ENCODE measurements around the gene NSF.
"Not testable (repeated sequence)": the region's sequence is repeated elsewhere in the genome, so short reads cannot be mapped to it uniquely, and the experiment has no call there.

The NSF gene

DNA sequence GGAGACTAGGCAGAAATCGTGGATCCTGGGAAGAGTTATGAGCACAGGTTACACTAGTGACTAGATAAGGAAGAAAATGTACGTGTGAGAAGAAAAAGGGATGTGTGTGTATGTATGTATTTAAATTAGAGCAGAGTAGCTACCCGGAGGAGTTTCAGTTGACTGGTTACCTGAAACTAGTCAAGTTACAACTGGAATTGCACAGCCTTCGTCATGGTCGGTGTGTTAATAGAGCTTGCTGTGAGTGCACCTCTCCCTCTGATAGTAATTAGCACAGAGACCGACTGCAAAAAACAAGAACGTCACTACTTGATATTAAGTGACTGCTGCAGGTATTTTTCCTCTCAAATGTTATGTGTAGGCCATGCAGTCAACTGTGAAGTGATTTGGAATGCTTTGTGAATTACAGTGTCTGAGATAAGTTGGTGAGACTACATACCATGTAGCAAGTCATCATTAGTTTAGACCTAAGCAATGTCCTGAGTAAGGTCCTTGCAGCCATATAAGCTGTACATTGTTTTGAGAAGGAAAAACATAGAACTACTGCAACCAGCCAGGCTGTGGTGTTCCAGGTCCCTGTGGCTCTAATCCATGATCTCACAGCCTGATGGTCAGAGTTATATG is 132.3 kb downstream of the NSF start:
- no peak for DNase-seq

GRCh38 chr17:46726206-46726605 is 135.7 kb downstream of the NSF start:
- DNase-seq: no peak

DNA sequence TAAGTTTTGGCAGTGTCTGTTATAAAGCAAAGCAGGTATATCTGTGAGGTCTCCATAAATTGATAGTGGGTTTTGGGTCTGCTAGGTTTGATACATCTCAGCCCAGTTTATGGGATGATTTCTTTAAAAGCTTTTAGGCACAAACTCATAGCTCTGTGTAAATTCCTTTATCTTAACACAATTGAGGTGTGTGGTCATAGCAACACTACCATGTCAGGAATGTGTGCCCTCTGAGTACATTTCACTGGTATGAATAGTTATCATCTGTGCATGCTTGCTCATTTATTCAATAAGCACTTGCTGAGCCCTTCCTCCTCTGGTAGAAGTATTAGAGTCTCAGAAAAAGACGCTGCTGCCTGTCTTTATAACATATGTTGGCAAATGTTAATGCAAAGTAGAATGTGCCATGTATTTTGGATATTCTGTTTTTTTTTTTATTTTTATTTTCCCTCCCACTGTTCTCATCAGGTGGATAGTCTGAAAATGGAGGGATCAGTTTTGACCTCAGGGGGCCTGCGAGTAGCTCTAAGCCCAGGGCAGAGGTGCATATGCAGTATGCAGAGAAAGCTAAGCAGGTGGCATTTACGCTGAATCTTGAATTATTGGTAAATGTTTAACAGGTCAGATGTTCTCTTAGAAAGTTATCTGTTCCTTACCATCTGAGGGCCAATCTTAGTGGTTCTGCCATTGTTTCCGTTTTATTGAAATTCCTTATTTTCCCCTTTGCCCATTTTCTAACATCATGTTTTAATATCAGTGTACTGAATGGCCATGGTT is 137.3 kb downstream of the NSF start:
- DNase-seq: no peak

DNA sequence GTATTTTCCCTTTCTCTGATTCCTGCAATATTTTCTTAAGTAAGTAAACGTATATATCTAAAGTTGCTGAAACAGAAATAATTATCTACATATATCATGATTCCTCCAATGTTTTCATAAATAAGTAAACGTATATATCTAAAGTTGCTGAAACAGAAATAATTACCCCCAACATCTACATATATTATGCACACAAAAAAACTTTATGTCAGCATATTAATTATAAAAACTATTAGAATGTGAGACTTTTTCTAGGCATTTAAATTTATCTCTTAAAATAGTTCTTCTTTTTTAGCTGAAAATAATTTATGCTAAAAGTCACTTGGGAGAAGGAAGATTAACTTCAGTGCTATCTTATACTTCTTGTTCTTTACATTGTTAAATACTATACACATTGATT is 139.6 kb downstream of the NSF start:
- no peak for DNase-seq

DNA sequence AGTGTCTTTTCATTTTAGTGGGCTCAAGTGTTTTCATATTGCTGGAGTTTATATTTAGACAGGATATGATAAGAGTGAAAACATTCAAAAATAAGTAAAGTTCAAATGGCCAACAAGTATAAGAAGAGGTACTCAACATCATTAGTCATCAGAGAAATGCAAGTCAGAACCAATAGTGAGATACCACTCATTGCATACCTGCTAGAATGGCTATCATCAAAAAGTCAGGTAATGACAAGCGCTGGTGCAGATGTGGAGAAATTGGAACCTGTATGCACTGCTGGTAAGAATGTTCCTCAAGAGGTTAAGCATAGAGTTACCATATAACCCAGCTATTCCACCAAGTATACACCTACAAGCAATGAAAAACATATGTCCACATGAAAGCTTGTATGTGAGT is 140.2 kb downstream of the NSF start:
- DNase-seq: no peak

DNA sequence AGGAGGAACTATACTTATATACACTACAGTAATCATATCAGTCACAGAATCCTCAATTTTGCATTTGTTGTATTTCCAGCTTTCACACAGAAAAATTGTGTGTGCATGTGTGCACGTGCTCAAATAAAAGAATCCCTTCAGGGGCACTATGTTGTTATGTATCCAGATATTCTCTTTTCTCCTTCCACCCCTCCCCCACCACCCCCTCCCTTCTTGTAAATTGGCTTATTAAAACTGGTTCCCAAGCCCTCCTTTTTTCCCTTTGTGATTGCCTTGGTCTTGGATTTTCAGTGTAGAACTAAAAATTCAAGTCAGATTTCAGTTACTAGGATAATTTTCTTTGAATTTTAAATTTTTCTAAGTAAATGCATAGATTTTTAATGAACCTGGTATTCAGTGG is 141.7 kb downstream of the NSF start:
- DNase-seq: no peak

DNA sequence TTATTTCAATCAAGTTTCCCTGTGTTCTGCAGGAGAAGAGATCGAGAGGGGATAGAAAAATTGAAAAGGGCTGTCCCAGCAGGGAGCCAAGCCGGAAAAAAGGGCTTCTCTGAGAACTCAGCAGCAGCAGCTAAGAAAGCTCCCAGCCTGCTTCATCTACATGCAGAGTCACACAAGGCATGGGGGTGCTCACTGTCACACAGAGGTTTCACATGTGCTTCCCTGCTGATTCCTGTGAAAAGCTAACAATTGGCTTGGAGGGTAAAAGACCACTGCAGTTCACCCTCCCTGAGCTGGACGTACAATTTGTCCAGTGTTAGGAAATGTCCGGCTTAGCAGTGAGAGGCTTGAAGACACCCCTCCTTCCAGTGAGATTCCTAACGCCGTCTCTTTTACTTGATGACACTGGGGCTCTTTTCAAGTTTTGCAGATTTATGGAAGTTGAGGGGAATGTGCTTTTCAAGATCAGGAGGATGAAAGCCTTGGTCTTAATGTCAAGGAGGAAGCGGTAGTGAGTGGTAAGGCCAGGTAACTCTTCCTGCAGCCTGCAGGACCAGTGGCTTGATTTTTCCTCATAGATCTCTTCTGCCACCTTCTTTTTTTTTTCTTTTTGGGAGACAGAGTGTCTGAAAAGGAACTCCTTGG is 142.4 kb downstream of the NSF start:
- no peak for DNase-seq

DNA sequence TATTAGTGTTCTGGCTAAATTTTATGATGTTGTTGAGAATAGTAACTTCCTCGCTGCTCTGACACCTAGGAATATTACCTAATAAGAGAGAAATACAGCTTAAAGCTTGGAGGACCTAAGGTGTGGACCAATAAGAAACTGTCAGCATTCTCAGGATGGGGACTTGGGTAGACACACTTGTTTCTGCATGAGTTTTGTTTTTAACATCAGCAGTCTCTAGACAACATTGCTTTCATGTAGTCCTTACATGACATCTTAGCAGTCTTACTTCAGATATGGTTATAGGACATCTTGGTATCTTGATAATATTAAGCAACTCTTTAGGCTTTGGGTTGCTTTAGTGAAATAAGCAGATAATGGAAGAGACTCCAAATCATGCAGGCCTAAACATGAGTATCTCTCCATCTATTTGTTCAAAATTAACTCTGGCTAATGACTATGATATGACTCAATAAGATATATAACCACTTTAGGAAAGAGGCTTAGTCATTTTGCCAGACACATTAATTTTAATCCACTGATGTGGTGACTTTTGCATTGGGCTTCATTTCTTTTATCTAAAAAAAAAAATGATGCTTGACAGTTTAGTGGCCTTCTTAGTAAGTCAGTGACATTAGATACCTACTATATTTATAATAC is 143.5 kb downstream of the NSF start:
- DNase-seq: no peak

DNA sequence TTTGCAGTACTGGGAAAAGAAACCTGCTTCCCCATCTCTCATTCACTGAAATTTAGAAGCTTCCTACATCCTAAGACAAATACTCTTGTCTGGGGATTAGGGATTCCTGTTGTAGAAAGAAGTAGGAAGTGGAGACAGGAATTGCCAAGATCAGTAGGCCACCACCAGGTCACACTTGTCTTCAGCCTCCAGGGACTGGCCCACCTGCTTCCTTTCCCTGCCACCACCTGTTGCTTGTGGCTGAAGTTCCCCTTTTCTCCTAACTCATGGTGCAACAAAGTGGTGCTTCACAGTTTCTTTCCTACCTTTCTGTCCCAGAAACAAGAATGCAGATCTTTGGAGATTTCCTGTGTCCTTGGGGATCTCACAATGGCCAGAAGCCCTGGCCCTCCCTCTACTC is 145.6 kb downstream of the NSF start:
- no peak for DNase-seq

- DNase-seq: no peak
Observed at GRCh38 chr17:46737326-46737725, 146.9 kb downstream of the NSF start.

DNA sequence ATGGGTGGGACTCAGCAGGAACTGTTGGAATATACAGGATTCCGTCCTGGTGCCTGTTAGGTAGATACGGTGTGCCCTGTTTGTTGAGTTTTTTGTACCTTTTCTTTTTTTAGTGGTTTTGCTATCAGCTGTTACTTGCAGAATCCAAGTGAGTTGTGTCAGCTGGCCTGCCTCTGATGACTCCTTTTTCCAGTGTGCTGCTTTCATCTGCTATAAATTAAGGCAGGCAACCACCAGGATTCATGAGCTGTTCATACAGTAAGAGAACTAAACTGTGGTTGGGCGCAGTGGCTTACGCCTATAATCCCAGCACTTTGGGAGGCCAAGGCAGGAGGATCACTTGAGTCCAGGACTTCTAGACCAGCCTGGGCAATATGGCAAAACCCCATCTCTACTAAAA is 148.1 kb downstream of the NSF start:
- no peak for DNase-seq

DNA sequence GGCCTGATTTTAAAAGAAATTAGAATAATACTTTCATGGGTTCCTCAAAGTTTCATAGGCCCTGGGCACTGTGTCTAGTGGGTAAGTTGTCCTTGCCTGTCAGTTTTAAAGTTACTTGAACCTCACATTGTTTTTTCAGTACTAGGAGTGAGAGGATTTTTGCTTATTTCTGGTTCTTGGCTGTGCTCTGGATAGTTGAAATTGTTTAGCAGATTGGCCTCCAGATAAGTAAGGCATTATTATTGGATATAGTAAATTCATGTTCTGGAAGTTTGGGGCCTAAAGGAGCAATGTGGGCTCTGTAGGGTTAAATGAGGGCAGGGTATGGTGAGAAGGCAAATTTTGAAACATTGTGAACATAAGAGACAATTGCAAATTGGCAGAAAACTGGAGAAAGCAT is 149.5 kb downstream of the NSF start:
- no peak for DNase-seq

GRCh38 chr17:46741122-46741730 is 150.8 kb downstream of the NSF start:
- DNase-seq: no peak

DNA sequence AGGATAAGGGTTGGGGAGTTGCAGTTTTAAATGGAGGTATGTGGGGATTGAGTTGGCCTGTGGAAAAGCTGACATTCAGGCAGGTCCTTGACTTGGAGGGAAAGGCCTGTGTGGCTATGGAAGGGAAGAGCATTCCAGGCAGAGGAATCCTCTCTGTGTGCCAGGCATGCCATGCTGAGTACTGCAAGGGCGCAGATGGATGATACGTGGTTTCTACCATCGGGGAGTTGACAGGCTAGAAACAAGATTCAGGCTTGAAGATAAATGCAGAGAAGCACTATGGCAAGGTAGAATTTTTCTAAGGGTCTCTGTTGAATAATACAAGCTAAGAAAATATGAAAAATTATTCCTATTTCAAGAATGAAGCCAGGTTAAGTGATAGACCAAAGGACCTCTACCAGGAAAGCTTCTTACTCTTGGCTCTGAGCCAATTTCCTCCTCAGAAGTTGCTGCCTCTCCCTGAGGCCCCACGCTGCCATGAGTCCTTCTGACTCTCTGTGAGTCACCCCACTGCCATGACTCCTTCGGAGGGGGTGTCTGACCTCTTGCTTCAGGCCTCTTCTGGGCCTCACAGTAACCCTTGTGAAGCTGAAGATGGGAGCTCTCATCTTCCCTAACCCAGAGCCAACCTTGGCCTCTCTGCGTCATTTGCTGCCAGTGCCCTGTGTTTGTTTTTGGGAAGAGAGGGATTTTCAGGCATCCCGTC is 152.2 kb downstream of the NSF start:
- DNase-seq: no peak

- DNase-seq: no peak
Observed at GRCh38 chr17:46744441-46744840, 154.0 kb downstream of the NSF start.

- no peak for DNase-seq
Observed at GRCh38 chr17:46745376-46745775, 154.9 kb downstream of the NSF start.

DNA sequence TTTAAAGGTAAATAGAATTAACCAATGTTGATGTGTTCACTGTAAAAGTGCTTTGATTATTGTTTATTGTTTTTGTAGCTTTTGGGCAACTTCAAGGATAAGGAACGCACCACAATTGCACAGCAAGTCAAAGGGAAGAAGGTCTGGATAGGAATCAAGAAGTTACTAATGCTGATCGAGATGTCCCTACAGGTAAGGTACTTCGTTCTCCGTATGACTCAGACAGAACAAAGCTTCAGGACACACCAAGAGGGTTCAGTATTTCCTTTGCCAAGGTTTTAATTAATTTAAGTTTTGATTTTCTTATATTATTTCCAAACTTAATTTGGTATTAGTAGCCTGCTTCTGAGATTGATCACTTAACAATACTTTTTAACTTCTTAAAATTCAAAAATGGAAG is 161.0 kb downstream of the NSF start:
- DNase-seq: no peak

DNA sequence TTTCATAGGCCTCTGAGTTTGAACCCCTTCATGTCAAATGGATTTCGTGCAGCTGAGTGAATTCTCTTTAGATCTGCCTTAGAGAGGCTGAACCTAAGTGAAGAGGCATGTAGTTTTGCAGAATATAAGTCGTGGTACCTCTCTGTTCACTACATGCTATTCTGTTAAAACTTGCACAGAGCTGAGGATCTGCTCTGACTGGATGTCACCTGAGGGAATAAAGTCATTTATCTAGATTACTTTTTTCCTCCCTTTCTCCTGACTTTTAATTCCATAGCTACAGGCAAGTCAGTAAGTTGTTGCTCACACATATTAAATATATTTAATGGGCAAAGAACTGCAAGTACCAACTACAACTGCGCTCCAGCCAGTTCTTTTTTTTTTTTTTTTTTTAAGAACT is 163.3 kb downstream of the NSF start:
- no peak for DNase-seq

GRCh38 chr17:46756081-46756735 is 165.7 kb downstream of the NSF start:
- no peak for DNase-seq

DNA sequence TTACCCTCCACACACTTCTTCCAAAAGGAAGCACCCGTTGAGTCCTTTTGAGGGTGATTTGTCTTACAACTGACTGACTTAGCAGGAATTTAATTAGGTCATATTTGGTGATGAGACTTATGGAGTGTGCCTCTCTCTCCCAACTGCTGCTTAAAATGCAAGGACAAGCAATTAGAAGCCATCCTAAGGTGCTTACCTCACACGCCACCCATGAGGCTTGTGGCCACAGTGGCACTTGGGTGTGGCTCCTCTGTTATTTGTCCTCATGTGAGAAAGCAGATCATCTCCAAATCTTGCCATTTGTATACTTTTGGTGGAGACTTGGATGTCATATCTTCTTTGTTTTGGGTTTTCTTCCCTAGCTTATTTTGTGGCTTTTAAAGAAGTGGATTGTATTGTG is 166.4 kb downstream of the NSF start:
- DNase-seq: no peak

DNA sequence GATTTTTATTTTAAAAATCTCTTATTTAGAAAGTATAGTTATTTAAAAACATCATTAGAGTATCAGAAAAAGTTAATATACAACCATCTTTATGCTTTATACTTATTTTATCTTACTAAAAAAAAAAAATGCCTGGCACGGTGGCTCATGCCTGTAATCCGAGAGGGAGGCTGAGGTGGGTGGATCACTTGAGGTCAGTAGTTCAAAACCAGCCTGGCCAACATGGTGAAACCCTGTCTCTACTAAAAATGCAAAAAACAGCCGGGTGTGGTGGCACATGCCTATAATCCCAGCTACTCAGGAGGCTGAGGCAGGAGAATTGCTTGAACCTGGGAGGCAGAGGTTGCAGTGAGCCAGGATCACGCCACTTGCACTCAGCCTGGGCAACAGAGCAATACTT is 167.1 kb downstream of the NSF start:
- not testable (repeated sequence) for DNase-seq

GRCh38 chr17:46758614-46759013 is 168.1 kb downstream of the NSF start:
- DNase-seq: no peak
